Adrenal gland (tissue), 12 donors: ENCODE measurements around the gene CENPP. TPM values are rescaled to one million over a fixed set of nuclear protein-coding genes. Genes with fewer than 3 reads are reported as not detected.

Experiments
- DNase-seq, 7 donors: peaks; one replicate each; pipeline ENCODE4 v3.0.0-alpha.2; 2019 to 2020
- H3K27ac ChIP-seq, 5 donors: fragments of 200-600 bp; sonication (generic) in 4 of 5; 1 replicate in 3 of 5; 2 replicates in 2 of 5; pipeline versions ENCODE4 v1.5.1 to v1.8.0; 2016 to 2020; ENCODE audit warnings: mild to moderate bottlenecking in 1 of 5
- H3K27me3 ChIP-seq: fragments of 200-600 bp; 2 replicates; pipeline ENCODE4 v1.8.0; 2021
- H3K36me3 ChIP-seq, 2 donors: fragments of 200-600 bp; replicated peaks in 1 of 2; 1 replicate in 1 of 2; 2 replicates in 1 of 2; pipeline versions ENCODE4 v1.5.1 to v1.8.0; 2018 to 2022
- H3K4me1 ChIP-seq, 2 donors: fragments of 200-600 bp; replicated peaks in 1 of 2; 1 replicate in 1 of 2; 2 replicates in 1 of 2; pipeline versions ENCODE4 v1.5.1 to v1.8.0; 2018 to 2021
- H3K4me3 ChIP-seq, 4 donors: fragments of 200-600 bp; sonication (generic) in 3 of 4; one replicate each; pipeline ENCODE4 v1.5.1; 2016 to 2018
- H3K9me3 ChIP-seq, 3 donors: fragments of 200-600 bp; sonication (generic) in 1 of 3; replicated peaks in 1 of 3; 1 replicate in 2 of 3; 2 replicates in 1 of 3; pipeline versions ENCODE4 v1.5.1 to v1.8.0; 2016 to 2021
- CTCF ChIP-seq, 6 experiments: fragments of 450-650 bp in 4 of 6; fragments of 200-600 bp in 2 of 6; sonication (generic) in 1 of 6; IDR thresholded peaks; 1 replicate in 5 of 6; 2 replicates in 1 of 6; pipeline versions ENCODE4 v1.5.1 to v1.8.0; 2016 to 2021; ENCODE audit warnings: antibody characterized with exemption in 6 of 6, mild to moderate bottlenecking in 2 of 6, moderate library complexity in 1 of 6
- POLR2A ChIP-seq, 2 donors: fragments of 450-650 bp; IDR thresholded peaks; one replicate each; pipeline ENCODE4 v1.6.1; 2017; ENCODE audit warnings: antibody characterized with exemption in 2 of 2, mild to moderate bottlenecking in 2 of 2, moderate library complexity in 1 of 2
- WGBS, 4 donors: extraction: QIAGEN DNeasy Blood & Tissue Kit in 2 of 4; methylation state at CpG; one replicate each; pipeline versions ENCODE4 v1.1.5 to v1.1.7; 2013 to 2017; 5-methylcytosine and 5-hydroxymethylcytosine counted together
- intact Hi-C, 2 donors: fragments of 100-400 bp; cut with DNase I; formaldehyde crosslinking; loops; one replicate each; pipeline versions ENCODE4 v1.14.1 to v1.15.0; 2022 to 2023
- polyA plus RNA-seq, 3 donors: library from polyadenylated mRNA; stranded (reverse); fragments of 200-250 nt in 2 of 3; fragments of 350-450 nt in 1 of 3; fragmentation: Illumina TruSeq in 1 of 3; extraction: RNeasy Lipid Tissue Mini Kit (QIAGEN cat#74804) in 1 of 3; gene quantifications; one replicate each; pipeline ENCODE4 v1.2.3, GENCODE V29; 2013 to 2014
- total RNA-seq, 9 donors: library from RNA; depleted of rRNA in 4 of 9; stranded (reverse); fragments of >200 nt in 4 of 9; fragments of 120-200 nt in 1 of 9; fragmentation: NEBNext Ultra II Directional in 1 of 9; extraction: Animal tissue kit (Norgen Biotek cat#: 25700) in 1 of 9; gene quantifications; one replicate each; pipeline versions ENCODE4 v1.1.0 to v1.2.4, GENCODE V29; 2013 to 2023
- donor health status: healthy with polysubstance abuse.
- donor health status: Bipolar disorder and iron deficiency.
- donor health status: DM: yes; HTN: yes; CAD: no.
- donor health status: DM: no; HTN: no; CAD: no.
- donor health status: DM: no; HTN: no; CAD: no.
- donor health status: DM: yes; HTN: yes; CAD: no.

The CENPP gene
- total and polyA plus RNA-seq, 12 donors: 1.1 to 14.0 (median 3.1) TPM

- Histone ChIP-seq H3K4me1 (peaks cover 0 to 7% of the 10 kb centered on the region in 2 donors), H3K9me3 (no peaks in the 10 kb centered on the region), H3K27ac (no peak overlapping the region), H3K27me3 (no peaks in the 10 kb centered on the region), H3K4me3 (no peak overlapping the region), H3K36me3 (peaks cover 0 to 75% of the 10 kb centered on the region in 2 donors)
- intact Hi-C loops: loop anchor here (10.0 kb wide), 2 partner anchors 191 to 291 kb away; no protein-coding TSS in a partner anchor
- peak in 1 of 7 donors; percentile 38 for DNase-seq
- TF ChIP-seq POLR2A (IDR thresholded peaks at IDR 0.05): no peak
- WGBS, 4 donors: 87 to 98% (median 92%) methylated on average over 2 to 4 of the region's 4 CpGs
These were observed 310.0 kb downstream of the CENPP start for GRCh38 chr9:92635760-92636159.

GRCh38 chr9:92636627-92637026, 310.9 kb downstream of the CENPP start:
- Histone ChIP-seq H3K4me1 (peaks cover 0 to 7% of the 10 kb centered on the region in 2 donors), H3K27me3 (no peaks in the 10 kb centered on the region), H3K9me3 (no peaks in the 10 kb centered on the region), H3K4me3 (no peak overlapping the region), H3K36me3 (peaks cover 0 to 76% of the 10 kb centered on the region in 2 donors), H3K27ac (no peak overlapping the region)
- TF ChIP-seq CTCF (IDR thresholded peaks at IDR 0.05) (no peak), POLR2A (IDR thresholded peaks at IDR 0.05) (no peak)
- WGBS, 4 donors: 85 to 93% (median 92%) methylated on average over 3 of the region's 3 CpGs
- peak in 1 of 7 donors; percentile 48 for DNase-seq
- intact Hi-C loops: loop anchor here (10.0 kb wide), 2 partner anchors 192 to 292 kb away; no protein-coding TSS in a partner anchor

DNA sequence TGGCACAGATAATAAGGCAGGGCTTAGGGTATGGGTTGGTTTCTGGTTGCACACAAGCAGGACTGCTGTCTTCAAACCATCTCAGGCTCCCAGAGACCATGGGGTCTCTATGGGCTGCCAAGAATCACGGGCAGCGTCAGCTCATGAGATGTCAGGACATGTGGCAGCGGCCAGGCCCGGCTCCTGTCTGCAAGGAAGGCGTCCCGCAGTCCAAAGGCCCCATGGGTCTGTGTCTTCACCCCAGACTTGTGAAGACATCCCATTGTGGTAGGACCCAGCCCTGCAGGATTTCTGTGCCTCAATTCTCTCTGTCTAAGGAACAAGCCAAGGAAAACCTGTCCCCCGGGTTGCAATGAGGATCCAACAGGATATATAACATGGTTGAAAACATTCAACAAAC, 311.6 kb downstream of the CENPP start:
- no peak overlapping the region for H3K27ac ChIP-seq
- 91 to 93% (median 92%) methylated on average over 7 of the region's 7 CpGs for WGBS, 4 donors
- H3K4me3 ChIP-seq: no peak overlapping the region
- H3K9me3 ChIP-seq: no peaks in the 10 kb centered on the region
- TF ChIP-seq CTCF (IDR thresholded peaks at IDR 0.05) (no peak), POLR2A (IDR thresholded peaks at IDR 0.05) (no peak)
- intact Hi-C loops: loop anchor here (10.0 kb wide), 2 partner anchors 193 to 293 kb away; no protein-coding TSS in a partner anchor
- H3K27me3 ChIP-seq: no peaks in the 10 kb centered on the region
- DNase-seq: peak in 1 of 7 donors; percentile 47
- H3K36me3 ChIP-seq: peaks cover 0 to 76% of the 10 kb centered on the region in 2 donors
- peaks cover 0 to 11% of the 10 kb centered on the region in 2 donors for H3K4me1 ChIP-seq

DNA sequence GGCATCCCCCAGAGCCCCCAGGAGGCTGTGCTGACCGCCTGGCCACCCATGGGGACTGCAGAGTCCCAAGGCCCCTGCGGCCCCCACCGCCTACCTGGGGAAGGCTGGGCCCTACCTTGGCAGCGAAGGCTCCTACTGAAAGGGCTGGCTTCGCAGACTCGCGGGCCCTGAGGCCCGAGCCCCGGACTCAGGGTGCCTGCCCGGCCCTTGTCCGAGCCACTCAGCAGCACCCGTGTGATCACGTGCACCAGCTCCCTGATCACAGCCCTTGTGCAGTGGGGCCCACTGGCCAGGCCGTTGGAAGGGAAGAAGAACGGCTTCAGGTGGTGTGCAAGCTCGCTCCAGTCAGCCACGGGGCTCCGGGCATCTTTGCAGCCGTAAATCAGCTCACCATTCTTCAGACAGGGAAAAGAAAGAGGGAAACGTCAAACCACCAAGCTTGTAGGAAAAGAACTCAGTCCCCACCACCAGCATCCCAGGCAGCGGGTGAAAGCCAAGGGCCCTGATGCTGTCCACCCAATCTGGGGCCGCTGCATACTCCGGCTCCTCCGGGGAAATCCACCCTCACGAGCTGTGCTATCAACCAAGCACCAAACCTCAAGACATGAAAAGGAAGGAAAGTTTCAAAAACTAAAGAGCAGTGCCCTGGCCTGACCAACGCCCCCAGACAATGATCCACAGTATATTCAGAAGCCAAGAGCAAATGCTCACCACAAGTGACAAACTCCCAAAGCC, 312.3 kb downstream of the CENPP start:
- 84 to 93% (median 89%) methylated on average over 12 to 26 of the region's 26 CpGs for WGBS, 4 donors
- Histone ChIP-seq H3K36me3 (peaks cover 0 to 77% of the 10 kb centered on the region in 2 donors), H3K27ac (no peak overlapping the region), H3K27me3 (no peaks in the 10 kb centered on the region), H3K4me3 (no peak overlapping the region), H3K4me1 (peaks cover 0 to 11% of the 10 kb centered on the region in 2 donors), H3K9me3 (no peaks in the 10 kb centered on the region)
- TF ChIP-seq POLR2A (IDR thresholded peaks at IDR 0.05): no peak
- no peak for TF ChIP-seq CTCF (IDR thresholded peaks at IDR 0.05)
- intact Hi-C loops: loop anchor here (10.0 kb wide), 2 partner anchors 193 to 293 kb away; no protein-coding TSS in a partner anchor
- peak in 1 of 7 donors; percentile 40 for DNase-seq
